ENCODE measurements around the gene SELENOP.

Gene SELENOP

DNA sequence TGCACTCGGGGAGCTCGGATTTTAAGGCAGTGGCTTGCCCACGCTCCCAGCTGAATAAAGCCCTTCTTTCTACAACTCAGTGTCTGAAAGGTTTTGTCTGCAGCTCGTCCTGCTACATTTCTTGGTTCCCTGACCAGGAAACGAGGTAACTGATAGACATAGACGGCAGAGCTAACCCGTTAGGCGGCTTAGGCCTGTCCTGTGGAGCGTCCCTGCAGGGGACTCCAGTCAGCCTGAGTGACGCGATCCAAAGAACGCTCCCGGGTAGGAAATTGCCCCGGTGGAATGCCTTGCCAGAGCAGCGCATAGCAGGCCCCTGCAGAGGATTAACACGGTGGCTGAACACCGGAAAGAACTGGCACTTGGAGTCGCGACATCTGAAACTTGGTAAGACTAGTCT lies 1.8 kb upstream of the SELENOP start:
- H3K4me2 ChIP-seq (ENCODE audit: low read depth, low read length, poor library complexity, severe bottlenecking), result no peak overlapping the region
- no peak overlapping the region for H3K27ac ChIP-seq (ENCODE audit: low read depth, low read length)

DNA sequence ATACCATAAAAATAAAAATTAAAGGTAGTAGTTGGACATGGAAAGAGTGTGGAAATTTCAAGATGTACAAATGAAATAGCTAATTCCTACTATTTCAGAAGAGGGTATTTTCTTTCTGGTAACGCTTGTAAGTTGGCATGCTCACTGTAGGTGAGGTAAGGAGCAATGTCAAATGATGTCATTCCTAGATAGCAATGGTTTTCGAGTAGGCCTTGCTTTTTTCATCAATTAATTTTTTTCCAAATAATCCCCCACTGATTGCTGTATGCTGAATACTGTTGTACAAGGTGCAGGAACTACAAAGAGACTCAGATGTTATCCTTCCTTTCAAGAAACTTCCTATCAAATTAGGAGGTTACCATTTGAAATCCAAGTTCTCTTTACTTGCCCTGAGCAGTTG lies 928 bp upstream of the SELENOP start:
- H3K4me3 ChIP-seq (ENCODE audit: insufficient read depth, low read length, poor library complexity, severe bottlenecking), result no peak overlapping the region
- H3K9ac ChIP-seq (ENCODE audit: low read length), result no peak overlapping the region
- no peaks in the 10 kb centered on the region for H3K36me3 ChIP-seq (ENCODE audit: low read length)
- H3K9me3 ChIP-seq (ENCODE audit: insufficient read depth, low read length), result no peaks in the 10 kb centered on the region
- H3K9me2 ChIP-seq (replicated peaks; ENCODE audit: insufficient read depth, low read length), result no peaks in the 10 kb centered on the region
- H3F3A ChIP-seq (ENCODE audit: insufficient read depth), result no peaks in the 10 kb centered on the region
- no peak overlapping the region for H3K27ac ChIP-seq (ENCODE audit: low read depth, low read length)
- no peaks in the 10 kb centered on the region for H3K27me3 ChIP-seq (ENCODE audit: low read length)
- H4K20me1 ChIP-seq (ENCODE audit: low read depth, low read length), result no peaks in the 10 kb centered on the region
- H3K79me2 ChIP-seq (ENCODE audit: insufficient read depth, low read length), result no peaks in the 10 kb centered on the region
- H3K4me2 ChIP-seq (ENCODE audit: low read depth, low read length, poor library complexity, severe bottlenecking), result no peak overlapping the region
- TF ChIP-seq CTCF (IDR thresholded peaks at IDR 0.05; ENCODE audit: insufficient read depth, low read length, poor library complexity, severe bottlenecking) (no peak), EZH2phosphoT487 (conservative IDR thresholded peaks at IDR 0.05; ENCODE audit: low read length) (no peak)
- no peak overlapping the region for H2AFZ ChIP-seq (ENCODE audit: low read depth, low read length, severe bottlenecking)

More for the DNA sequence above, 1.8 kb upstream of the SELENOP start:
- Histone ChIP-seq H3K27me3 (ENCODE audit: low read length) (no peaks in the 10 kb centered on the region), H3K9me2 (replicated peaks; ENCODE audit: insufficient read depth, low read length) (no peaks in the 10 kb centered on the region), H3K9ac (ENCODE audit: low read length) (no peak overlapping the region), H3F3A (ENCODE audit: insufficient read depth) (no peaks in the 10 kb centered on the region), H3K79me2 (ENCODE audit: insufficient read depth, low read length) (no peaks in the 10 kb centered on the region), H3K9me3 (ENCODE audit: insufficient read depth, low read length) (no peaks in the 10 kb centered on the region), H3K4me3 (ENCODE audit: insufficient read depth, low read length, poor library complexity, severe bottlenecking) (no peak overlapping the region), H4K20me1 (ENCODE audit: low read depth, low read length) (no peaks in the 10 kb centered on the region), H3K36me3 (ENCODE audit: low read length) (no peaks in the 10 kb centered on the region), H2AFZ (ENCODE audit: low read depth, low read length, severe bottlenecking) (no peak overlapping the region)
- no peak for TF ChIP-seq CTCF (IDR thresholded peaks at IDR 0.05; ENCODE audit: insufficient read depth, low read length, poor library complexity, severe bottlenecking)
- TF ChIP-seq EZH2phosphoT487 (conservative IDR thresholded peaks at IDR 0.05; ENCODE audit: low read length), result no peak

GRCh38 chr5:42810834-42811590 lies 680 bp downstream of the SELENOP start:
- Histone ChIP-seq H3K9me3 (ENCODE audit: insufficient read depth, low read length) (no peaks in the 10 kb centered on the region), H3K27me3 (ENCODE audit: low read length) (no peaks in the 10 kb centered on the region), H3K79me2 (ENCODE audit: insufficient read depth, low read length) (no peaks in the 10 kb centered on the region), H3K36me3 (ENCODE audit: low read length) (no peaks in the 10 kb centered on the region), H4K20me1 (ENCODE audit: low read depth, low read length) (no peaks in the 10 kb centered on the region), H3K9ac (ENCODE audit: low read length) (no peak overlapping the region), H3F3A (ENCODE audit: insufficient read depth) (no peaks in the 10 kb centered on the region), H3K4me2 (ENCODE audit: low read depth, low read length, poor library complexity, severe bottlenecking) (no peak overlapping the region), H3K9me2 (replicated peaks; ENCODE audit: insufficient read depth, low read length) (no peaks in the 10 kb centered on the region), H3K4me3 (ENCODE audit: insufficient read depth, low read length, poor library complexity, severe bottlenecking) (no peak overlapping the region), H3K27ac (ENCODE audit: low read depth, low read length) (no peak overlapping the region), H2AFZ (ENCODE audit: low read depth, low read length, severe bottlenecking) (no peak overlapping the region)
- TF ChIP-seq EZH2phosphoT487 (conservative IDR thresholded peaks at IDR 0.05; ENCODE audit: low read length) (no peak), CTCF (IDR thresholded peaks at IDR 0.05; ENCODE audit: insufficient read depth, low read length, poor library complexity, severe bottlenecking) (no peak)

Measured in SU-DHL-6 (cell line).